H1 (cell line): ENCODE measurements around the gene ENTREP3. TPM values are rescaled to one million over a fixed set of nuclear protein-coding genes. Genes with fewer than 3 reads are reported as not detected.

Source experiments
- CEBPB ChIP-seq: IDR thresholded peaks from 2 replicates; pipeline ENCODE4 v1.6.1; 2012; ENCODE audit warnings: low read depth, low read length
- CHD1 ChIP-seq: IDR thresholded peaks from 2 replicates; pipeline ENCODE4 v1.6.1; 2012; ENCODE audit warnings: low read depth, low read length, improper control_type of control experiment
- CHD2 ChIP-seq: IDR thresholded peaks from 2 replicates; pipeline ENCODE4 v1.6.1; 2012; ENCODE audit warnings: low read length, improper control_type of control experiment
- CREB1 ChIP-seq: IDR thresholded peaks from 2 replicates; pipeline ENCODE4 v1.6.1; 2012; ENCODE audit warnings: inconsistent platforms
- CTCF ChIP-seq, 3 experiments: IDR thresholded peaks; 1 replicate in 2 of 3; 2 replicates in 1 of 3; pipeline versions ENCODE4 v1.5.1 to v1.6.1; 2011; ENCODE audit warnings: low read length in 3 of 3, mild to moderate bottlenecking in 3 of 3, inconsistent platforms in 2 of 3, low read depth in 1 of 3, moderate library complexity in 1 of 3; ENCODE audit not compliant: insufficient read depth in 1 of 3; ENCODE audit errors: control extremely low read depth in 1 of 3
- FOSL1 ChIP-seq: IDR thresholded peaks from 2 replicates; pipeline ENCODE4 v1.6.1; 2011; ENCODE audit warnings: mild to moderate bottlenecking, low read depth, low read length, moderate library complexity; ENCODE audit not compliant: insufficient read depth
- GTF2F1 ChIP-seq: IDR thresholded peaks from 2 replicates; pipeline ENCODE4 v1.6.1; 2012; ENCODE audit warnings: low read depth, low read length, improper control_type of control experiment, borderline replicate concordance
- KDM1A ChIP-seq: fragments of 200-600, 300-600 bp; sonication (generic); IDR thresholded peaks from 2 replicates; pipeline ENCODE4 v1.7.1; 2016; ENCODE audit warnings: mild to moderate bottlenecking, low read length, borderline replicate concordance
- PHF8 ChIP-seq: fragments of 200-600 bp; sonication (generic); conservative IDR thresholded peaks from 2 replicates; pipeline ENCODE4 v1.7.1; 2012; ENCODE audit warnings: low read depth, mild to moderate bottlenecking, inconsistent platforms, low read length, moderate library complexity
- POLR2AphosphoS5 ChIP-seq: IDR thresholded peaks from 2 replicates; pipeline ENCODE4 v1.6.1; 2011; ENCODE audit warnings: low read depth, low read length
- SIX5 ChIP-seq: IDR thresholded peaks from 2 replicates; pipeline ENCODE4 v1.6.1; 2011; ENCODE audit warnings: mild to moderate bottlenecking, low read depth, low read length
- TBP ChIP-seq: IDR thresholded peaks from 2 replicates; pipeline ENCODE4 v1.6.1; 2011; ENCODE audit warnings: low read depth, low read length, improper control_type of control experiment
- YY1 ChIP-seq: IDR thresholded peaks from 2 replicates; pipeline ENCODE4 v1.6.1; 2011; ENCODE audit warnings: low read depth, mild to moderate bottlenecking, low read length
- polyA plus RNA-seq, 7 experiments: library from polyadenylated mRNA; depleted of rRNA in 3 of 7; stranded (reverse) in 5 of 7; unstranded in 2 of 7; fragments of >200 nt in 5 of 7; fragments of 200-250 nt in 2 of 7; gene quantifications; 1 replicate in 5 of 7; 2 replicates in 1 of 7; 4 replicates in 1 of 7; pipeline versions ENCODE4 v1.2.1 to v1.2.3, GENCODE V29; 2011 to 2013; ENCODE audit warnings: missing spikeins in 2 of 7, mixed read lengths in 2 of 7
- total RNA-seq: library from RNA; stranded (reverse); fragmentation: NEBNext Ultra II Directional; extraction: Animal tissue kit (Norgen Biotek cat#: 25700); gene quantifications from 2 replicates; pipeline ENCODE4 v1.2.1, GENCODE V29; 2021

ENTREP3 gene
- total and polyA plus RNA-seq, 2 of the 8 experiments (the other 6 are each of a cell fraction or from before 2014, with no cell fraction given) = 22.8 to 52.2 TPM

- peak; percentile 73 for TF ChIP-seq SIX5
- 0 out of 2 replicates have a peak, but pooled peaks have one; percentile 62 for TF ChIP-seq CHD2
- no peak for TF ChIP-seq CHD1
- TF ChIP-seq KDM1A = no peak; the same call in 1 of the 2 replicates
- no peak for TF ChIP-seq CEBPB
- peak; percentile 43; the same call in 1 of the 2 replicates for TF ChIP-seq TBP
- TF ChIP-seq POLR2AphosphoS5 = peak; percentile 30; the same call in 1 of the 2 replicates
- TF ChIP-seq FOSL1 = no peak
- no peak for TF ChIP-seq GTF2F1
- TF ChIP-seq PHF8 = 0 out of 2 replicates have a peak, but pooled peaks have one; percentile 47
- TF ChIP-seq CTCF (IDR thresholded peaks at IDR 0.05; ENCODE audit: control extremely low read depth in 1 of 3, insufficient read depth in 1 of 3, low read depth in 1 of 3, low read length in 3 of 3) = no peak
- TF ChIP-seq CREB1 = peak; percentile 54
- TF ChIP-seq YY1 = peak; percentile 92
These were observed at the start of gene ENTREP3 (continued) for GRCh38 chr1:155255243-155256007.
